OCI-LY1 (cell line): Measurements from ENCODE around the gene MCF2L2.
"Not testable (repeated sequence)": the region's sequence is repeated elsewhere in the genome, so short reads cannot be mapped to it uniquely, and the experiment has no call there.

Experiments used
- EZH2 ChIP-seq: fragments of 200-600 bp; sonication (generic), shearing (Covaris generic); IDR thresholded peaks from 2 replicates; pipeline ENCODE4 v1.8.0; 2017; ENCODE audit warnings: borderline replicate concordance, mixed run types, mild to moderate bottlenecking, antibody characterized with exemption, low read length, moderate library complexity, mixed read lengths
- TF ChIP-seq, protein P1 (sequence below): fragments of 200-600 bp; sonication (generic), shearing (Covaris generic); IDR thresholded peaks from 2 replicates; pipeline ENCODE4 v1.5.1; 2017; ENCODE audit warnings: mild to moderate bottlenecking, antibody characterized with exemption, low read length, moderate library complexity, mixed read lengths

DNA sequence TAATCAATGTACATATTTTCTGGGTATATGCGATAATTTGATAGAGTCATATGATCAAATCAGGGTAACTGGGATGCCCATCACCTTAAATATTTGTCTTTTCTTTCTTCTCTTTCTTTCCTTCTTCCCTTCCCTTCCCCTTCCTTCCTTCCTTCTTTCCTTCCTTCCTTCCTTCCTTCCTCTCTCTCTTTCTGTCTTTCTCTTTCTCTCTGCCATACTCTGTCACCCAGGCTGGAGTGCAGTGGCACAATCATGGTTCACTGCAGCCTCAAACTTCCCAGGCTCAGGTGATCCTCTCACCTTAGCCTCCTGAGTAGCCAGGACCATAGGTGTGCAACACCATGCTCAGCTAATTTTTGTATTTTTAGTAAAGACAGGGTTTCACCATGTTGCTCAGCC, 47.3 kb upstream of the MCF2L2 start:
- TF ChIP-seq, protein P1, sequence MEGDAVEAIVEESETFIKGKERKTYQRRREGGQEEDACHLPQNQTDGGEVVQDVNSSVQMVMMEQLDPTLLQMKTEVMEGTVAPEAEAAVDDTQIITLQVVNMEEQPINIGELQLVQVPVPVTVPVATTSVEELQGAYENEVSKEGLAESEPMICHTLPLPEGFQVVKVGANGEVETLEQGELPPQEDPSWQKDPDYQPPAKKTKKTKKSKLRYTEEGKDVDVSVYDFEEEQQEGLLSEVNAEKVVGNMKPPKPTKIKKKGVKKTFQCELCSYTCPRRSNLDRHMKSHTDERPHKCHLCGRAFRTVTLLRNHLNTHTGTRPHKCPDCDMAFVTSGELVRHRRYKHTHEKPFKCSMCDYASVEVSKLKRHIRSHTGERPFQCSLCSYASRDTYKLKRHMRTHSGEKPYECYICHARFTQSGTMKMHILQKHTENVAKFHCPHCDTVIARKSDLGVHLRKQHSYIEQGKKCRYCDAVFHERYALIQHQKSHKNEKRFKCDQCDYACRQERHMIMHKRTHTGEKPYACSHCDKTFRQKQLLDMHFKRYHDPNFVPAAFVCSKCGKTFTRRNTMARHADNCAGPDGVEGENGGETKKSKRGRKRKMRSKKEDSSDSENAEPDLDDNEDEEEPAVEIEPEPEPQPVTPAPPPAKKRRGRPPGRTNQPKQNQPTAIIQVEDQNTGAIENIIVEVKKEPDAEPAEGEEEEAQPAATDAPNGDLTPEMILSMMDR, result not testable (repeated sequence)
- not testable (repeated sequence) for TF ChIP-seq EZH2
